ENCODE data around the gene CDH4.

The CDH4 gene

GRCh38 chr20:61804752-61805295 is 552.8 kb downstream of the CDH4 start:
- Histone ChIP-seq H4K91ac (ENCODE audit: low read depth, low read length) (no peak overlapping the region), H2AFZ (ENCODE audit: insufficient read depth, low read length, poor library complexity) (no peak overlapping the region), H3K27me3 (ENCODE audit: insufficient read depth, low read length) (no peaks in the 10 kb centered on the region), H4K8ac (ENCODE audit: low read depth, low read length) (no peak overlapping the region), H4K12ac (ENCODE audit: low read depth, low read length) (no peak overlapping the region), H3K79me2 (ENCODE audit: control insufficient read depth, insufficient read depth, low read length, poor library complexity) (no peaks in the 10 kb centered on the region), H3K4ac (ENCODE audit: low read depth, low read length) (no peak overlapping the region), H3K23ac (ENCODE audit: low read length) (no peak overlapping the region), H3K36me3 (ENCODE audit: control insufficient read depth in 1 of 2, insufficient read depth in 2 of 2, low read length in 2 of 2) (no peaks in the 10 kb centered on the region), H3K14ac (ENCODE audit: low read length) (no peak overlapping the region), H3K4me1 (ENCODE audit: control insufficient read depth in 1 of 2, insufficient read depth in 2 of 2, low read length in 2 of 2) (no peaks in the 10 kb centered on the region), H3K18ac (ENCODE audit: low read length) (no peak overlapping the region), H3K4me3 (ENCODE audit: low read depth, low read length) (no peak overlapping the region), H3K79me1 (ENCODE audit: low read length) (no peaks in the 10 kb centered on the region), H3K9ac (ENCODE audit: low read length) (no peak overlapping the region), H2AK5ac (ENCODE audit: low read length) (no peak overlapping the region), H3K4me2 (ENCODE audit: low read length) (no peak overlapping the region), H2BK120ac (ENCODE audit: insufficient read depth, low read length, poor library complexity) (no peak overlapping the region), H2BK5ac (ENCODE audit: low read depth, low read length, poor library complexity) (no peak overlapping the region), H3K9me3 (ENCODE audit: insufficient read depth, low read depth, low read length) (peaks cover 3% of the 10 kb centered on the region), H3K27ac (ENCODE audit: low read depth, low read length) (no peak overlapping the region), H2BK12ac (ENCODE audit: low read length) (no peak overlapping the region)
- WGBS (ENCODE audit: extremely low coverage, insufficient coverage, insufficient read length), result no CpG with 5 or more reads among the region's 13 CpGs
- no peak for DNase-seq

GRCh38 chr20:61805365-61805764 is 553.3 kb downstream of the CDH4 start:
- no peak for DNase-seq
- Histone ChIP-seq H3K27ac (ENCODE audit: low read depth, low read length) (no peak overlapping the region), H4K8ac (ENCODE audit: low read depth, low read length) (no peak overlapping the region), H3K23ac (ENCODE audit: low read length) (no peak overlapping the region), H4K12ac (ENCODE audit: low read depth, low read length) (no peak overlapping the region), H2BK120ac (ENCODE audit: insufficient read depth, low read length, poor library complexity) (no peak overlapping the region), H3K14ac (ENCODE audit: low read length) (no peak overlapping the region), H3K27me3 (ENCODE audit: insufficient read depth, low read length) (no peaks in the 10 kb centered on the region), H4K91ac (ENCODE audit: low read depth, low read length) (no peak overlapping the region), H2BK12ac (ENCODE audit: low read length) (no peak overlapping the region), H3K36me3 (ENCODE audit: control insufficient read depth in 1 of 2, insufficient read depth in 2 of 2, low read length in 2 of 2) (no peaks in the 10 kb centered on the region), H3K4me1 (ENCODE audit: control insufficient read depth in 1 of 2, insufficient read depth in 2 of 2, low read length in 2 of 2) (no peaks in the 10 kb centered on the region), H3K4ac (ENCODE audit: low read depth, low read length) (no peak overlapping the region), H3K18ac (ENCODE audit: low read length) (no peak overlapping the region), H3K9ac (ENCODE audit: low read length) (no peak overlapping the region), H3K79me1 (ENCODE audit: low read length) (no peaks in the 10 kb centered on the region), H3K4me2 (ENCODE audit: low read length) (no peak overlapping the region), H3K9me3 (ENCODE audit: insufficient read depth, low read depth, low read length) (peaks cover 3% of the 10 kb centered on the region), H2AFZ (ENCODE audit: insufficient read depth, low read length, poor library complexity) (no peak overlapping the region), H3K79me2 (ENCODE audit: control insufficient read depth, insufficient read depth, low read length, poor library complexity) (no peaks in the 10 kb centered on the region), H3K4me3 (ENCODE audit: low read depth, low read length) (no peak overlapping the region), H2BK5ac (ENCODE audit: low read depth, low read length, poor library complexity) (no peak overlapping the region), H2AK5ac (ENCODE audit: low read length) (no peak overlapping the region)
- WGBS (ENCODE audit: extremely low coverage, insufficient coverage, insufficient read length), result no CpG with 5 or more reads among the region's 12 CpGs

- Histone ChIP-seq H4K91ac (ENCODE audit: low read depth, low read length) (no peak overlapping the region), H3K18ac (ENCODE audit: low read length) (no peak overlapping the region), H2BK120ac (ENCODE audit: insufficient read depth, low read length, poor library complexity) (no peak overlapping the region), H2AFZ (ENCODE audit: insufficient read depth, low read length, poor library complexity) (no peak overlapping the region), H3K9ac (ENCODE audit: low read length) (no peak overlapping the region), H3K23ac (ENCODE audit: low read length) (no peak overlapping the region), H3K4me2 (ENCODE audit: low read length) (no peak overlapping the region), H2BK12ac (ENCODE audit: low read length) (no peak overlapping the region), H3K27me3 (ENCODE audit: insufficient read depth, low read length) (no peaks in the 10 kb centered on the region), H3K4ac (ENCODE audit: low read depth, low read length) (no peak overlapping the region), H4K8ac (ENCODE audit: low read depth, low read length) (no peak overlapping the region), H3K27ac (ENCODE audit: low read depth, low read length) (no peak overlapping the region), H3K79me1 (ENCODE audit: low read length) (no peaks in the 10 kb centered on the region), H3K4me3 (ENCODE audit: low read depth, low read length) (no peak overlapping the region), H3K79me2 (ENCODE audit: control insufficient read depth, insufficient read depth, low read length, poor library complexity) (no peaks in the 10 kb centered on the region), H4K12ac (ENCODE audit: low read depth, low read length) (no peak overlapping the region), H3K36me3 (ENCODE audit: control insufficient read depth in 1 of 2, insufficient read depth in 2 of 2, low read length in 2 of 2) (no peaks in the 10 kb centered on the region), H2BK5ac (ENCODE audit: low read depth, low read length, poor library complexity) (no peak overlapping the region), H3K14ac (ENCODE audit: low read length) (no peak overlapping the region), H3K9me3 (ENCODE audit: insufficient read depth, low read depth, low read length) (peaks cover 3% of the 10 kb centered on the region), H2AK5ac (ENCODE audit: low read length) (no peak overlapping the region), H3K4me1 (ENCODE audit: control insufficient read depth in 1 of 2, insufficient read depth in 2 of 2, low read length in 2 of 2) (no peaks in the 10 kb centered on the region)
- no peak for DNase-seq
- WGBS (ENCODE audit: extremely low coverage, insufficient coverage, insufficient read length), result no CpG with 5 or more reads among the region's 8 CpGs
Measured at GRCh38 chr20:61805781-61806180, 553.7 kb downstream of the CDH4 start.

- Histone ChIP-seq H3K4me3 (ENCODE audit: low read depth, low read length) (no peak overlapping the region), H3K9ac (ENCODE audit: low read length) (no peak overlapping the region), H3K18ac (ENCODE audit: low read length) (no peak overlapping the region), H3K9me3 (ENCODE audit: insufficient read depth, low read depth, low read length) (peaks cover 3% of the 10 kb centered on the region), H2BK5ac (ENCODE audit: low read depth, low read length, poor library complexity) (no peak overlapping the region), H3K4ac (ENCODE audit: low read depth, low read length) (no peak overlapping the region), H2AFZ (ENCODE audit: insufficient read depth, low read length, poor library complexity) (no peak overlapping the region), H3K36me3 (ENCODE audit: control insufficient read depth in 1 of 2, insufficient read depth in 2 of 2, low read length in 2 of 2) (no peaks in the 10 kb centered on the region), H3K27me3 (ENCODE audit: insufficient read depth, low read length) (no peaks in the 10 kb centered on the region), H4K91ac (ENCODE audit: low read depth, low read length) (no peak overlapping the region), H3K4me2 (ENCODE audit: low read length) (no peak overlapping the region), H2AK5ac (ENCODE audit: low read length) (no peak overlapping the region), H2BK120ac (ENCODE audit: insufficient read depth, low read length, poor library complexity) (no peak overlapping the region), H2BK12ac (ENCODE audit: low read length) (no peak overlapping the region), H3K4me1 (ENCODE audit: control insufficient read depth in 1 of 2, insufficient read depth in 2 of 2, low read length in 2 of 2) (no peaks in the 10 kb centered on the region), H3K79me1 (ENCODE audit: low read length) (no peaks in the 10 kb centered on the region), H3K27ac (ENCODE audit: low read depth, low read length) (no peak overlapping the region), H4K12ac (ENCODE audit: low read depth, low read length) (no peak overlapping the region), H3K23ac (ENCODE audit: low read length) (no peak overlapping the region), H3K79me2 (ENCODE audit: control insufficient read depth, insufficient read depth, low read length, poor library complexity) (no peaks in the 10 kb centered on the region), H3K14ac (ENCODE audit: low read length) (no peak overlapping the region), H4K8ac (ENCODE audit: low read depth, low read length) (no peak overlapping the region)
- no peak for DNase-seq
- WGBS (ENCODE audit: extremely low coverage, insufficient coverage, insufficient read length), result no CpG with 5 or more reads among the region's 16 CpGs
Measured at GRCh38 chr20:61806314-61806713, 554.3 kb downstream of the CDH4 start.
